ENCODE data around the gene CDK6. TPM values are rescaled to one million over a fixed set of nuclear protein-coding genes. Genes with fewer than 3 reads are reported as not detected.

CDK6 gene
- total and polyA plus RNA-seq, 9 of the 15 experiments (the other 6 are each of a cell fraction or from before 2014, with no cell fraction given), result 7.6 to 109 (median 44.4) TPM

GRCh38 chr7:92634924-92635519 is 201.4 kb downstream of the CDK6 start (continued):
- TF ChIP-seq REST (IDR thresholded peaks at IDR 0.05; ENCODE audit: borderline replicate concordance), result no peak
- no peak for TF ChIP-seq REST (CRISPR knock-in tag; IDR thresholded peaks at IDR 0.05; ENCODE audit: low read depth)
- no peak for TF ChIP-seq BRCA1 (IDR thresholded peaks at IDR 0.05)
- TF ChIP-seq BRCA1 (CRISPR knock-in tag; IDR thresholded peaks at IDR 0.05), result no peak
- no peak for TF ChIP-seq ZNF431 (CRISPR knock-in tag; IDR thresholded peaks at IDR 0.05)
- no peak for TF ChIP-seq ZNF121 (CRISPR knock-in tag; conservative IDR thresholded peaks at IDR 0.05)
- TF ChIP-seq ZNF184 (CRISPR knock-in tag; IDR thresholded peaks at IDR 0.05), result no peak
- TF ChIP-seq DPF2 (IDR thresholded peaks at IDR 0.05), result peak; percentile 46
- TF ChIP-seq ZNF24 (IDR thresholded peaks at IDR 0.05), result no peak
- peak; percentile 81 for TF ChIP-seq ZNF263 (CRISPR knock-in tag; IDR thresholded peaks at IDR 0.05; ENCODE audit: borderline replicate concordance)
- TF ChIP-seq DIDO1 (tag; IDR thresholded peaks at IDR 0.05; ENCODE audit: low read depth), result no peak
- no peak for TF ChIP-seq STAG1 (CRISPR knock-in tag; IDR thresholded peaks at IDR 0.05; ENCODE audit: borderline replicate concordance)
- 0 out of 2 replicates have a peak, but pooled peaks have one; percentile 41 for TF ChIP-seq SMARCC2 (IDR thresholded peaks at IDR 0.05; ENCODE audit: low read depth)
- no peak for TF ChIP-seq TFE3 (CRISPR knock-in tag; IDR thresholded peaks at IDR 0.05)
- TF ChIP-seq KHSRP (IDR thresholded peaks at IDR 0.05), result no peak
- TF ChIP-seq ZNF280B (CRISPR knock-in tag; IDR thresholded peaks at IDR 0.05), result no peak
- TF ChIP-seq TEAD2 (tag; IDR thresholded peaks at IDR 0.05), result no peak
- 0 out of 4 replicates have a peak, but pooled peaks of 1 of the 2 experiments have one; percentile 31 for TF ChIP-seq TRIM24 (IDR thresholded peaks at IDR 0.05)
- TF ChIP-seq STAT5B (CRISPR knock-in tag; IDR thresholded peaks at IDR 0.05), result no peak
- no peak for TF ChIP-seq ZNF3 (CRISPR knock-in tag; IDR thresholded peaks at IDR 0.05)
- no peak for TF ChIP-seq ZNF408 (CRISPR knock-in tag; IDR thresholded peaks at IDR 0.05; ENCODE audit: low read depth)

Measured in K562 (cell line).